ENCODE measurements around the gene KCNG4.
"Not testable (repeated sequence)": the region's sequence is repeated elsewhere in the genome, so short reads cannot be mapped to it uniquely, and the experiment has no call there.

The KCNG4 gene

GRCh38 chr16:84233748-84234147 lies 6.1 kb downstream of the KCNG4 start:
- DNase-seq = no peak

DNA sequence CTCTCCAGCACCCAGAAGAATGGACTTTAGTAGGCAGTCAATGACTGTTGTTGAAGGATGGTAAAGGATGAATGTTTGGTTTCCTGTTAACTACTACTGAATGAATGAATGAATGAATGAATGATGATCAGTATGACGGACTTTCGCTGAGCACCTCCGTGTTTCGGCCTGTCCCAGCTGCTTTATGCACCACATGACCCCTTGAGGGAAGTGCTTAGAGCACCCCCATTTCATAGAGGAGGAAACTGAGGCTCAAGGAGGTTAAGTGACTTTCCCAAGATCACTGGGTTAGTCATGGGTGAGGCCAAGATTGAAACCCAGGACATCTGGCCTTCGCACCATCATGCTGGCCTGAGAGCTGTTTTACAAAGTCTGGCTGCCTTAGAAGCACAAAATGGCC lies 6.8 kb downstream of the KCNG4 start:
- no peak for DNase-seq

DNA sequence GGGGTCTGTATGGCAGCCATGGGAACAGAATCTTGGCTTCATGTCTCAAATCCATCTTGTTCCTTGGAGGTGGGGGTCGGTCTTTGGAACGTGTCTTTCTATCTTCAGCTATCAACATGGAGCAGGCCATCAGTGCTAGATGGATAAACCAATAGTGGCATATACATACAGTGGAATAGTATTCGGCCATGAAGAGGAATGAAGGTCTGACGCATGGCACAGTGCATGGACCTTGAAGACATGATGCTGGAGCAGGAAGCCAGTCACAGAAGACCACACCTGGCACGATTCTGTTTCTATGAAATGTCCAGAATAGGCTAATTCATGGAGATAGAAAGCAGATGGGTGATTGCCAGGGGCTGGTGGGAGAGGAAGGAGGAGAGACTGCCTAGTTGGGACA lies 7.8 kb downstream of the KCNG4 start:
- no peak for DNase-seq

GRCh38 chr16:84229471-84229870 lies 10.3 kb downstream of the KCNG4 start:
- no peak for DNase-seq

GRCh38 chr16:84228256-84228838 lies 11.5 kb downstream of the KCNG4 start:
- no peak for DNase-seq

DNA sequence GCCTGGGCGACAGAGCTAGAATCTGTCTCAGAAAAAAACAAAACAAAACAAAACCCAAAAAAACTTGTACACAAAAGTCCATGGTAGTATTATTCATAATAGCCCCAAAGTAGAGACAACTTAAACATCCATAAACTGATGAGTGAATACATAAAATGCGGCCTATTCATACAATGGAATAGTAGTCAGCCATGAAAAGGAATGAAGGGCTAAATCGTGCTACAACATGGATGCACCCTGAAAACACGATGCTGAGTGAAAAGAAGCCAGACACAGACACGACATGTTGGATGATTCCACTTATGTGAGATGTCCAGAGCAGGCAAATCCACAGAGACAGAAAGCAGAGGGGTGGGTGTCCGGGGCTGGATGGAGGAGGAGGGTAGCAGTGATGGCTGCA lies 12.3 kb downstream of the KCNG4 start:
- no peak for DNase-seq

DNA sequence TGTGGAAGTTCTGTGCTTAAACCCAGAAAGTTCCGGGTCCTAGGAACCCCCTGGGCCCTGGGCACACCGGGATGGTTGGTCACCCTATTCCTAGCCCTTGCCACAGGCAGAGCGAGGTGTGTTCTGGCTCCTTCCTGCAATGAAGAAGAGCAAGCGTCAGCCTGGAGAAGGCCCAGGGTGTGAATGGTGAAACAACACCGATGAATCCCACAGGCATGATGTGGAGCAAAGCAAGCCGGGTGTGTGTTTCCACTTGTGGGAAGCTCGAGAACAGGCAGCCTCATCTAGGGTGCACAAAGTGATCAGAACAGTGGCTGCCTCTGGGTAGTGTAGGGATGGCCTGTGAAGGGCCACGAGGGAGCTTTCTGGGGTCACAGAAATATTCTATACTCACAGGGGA lies 13.8 kb downstream of the KCNG4 start:
- no peak for DNase-seq

DNA sequence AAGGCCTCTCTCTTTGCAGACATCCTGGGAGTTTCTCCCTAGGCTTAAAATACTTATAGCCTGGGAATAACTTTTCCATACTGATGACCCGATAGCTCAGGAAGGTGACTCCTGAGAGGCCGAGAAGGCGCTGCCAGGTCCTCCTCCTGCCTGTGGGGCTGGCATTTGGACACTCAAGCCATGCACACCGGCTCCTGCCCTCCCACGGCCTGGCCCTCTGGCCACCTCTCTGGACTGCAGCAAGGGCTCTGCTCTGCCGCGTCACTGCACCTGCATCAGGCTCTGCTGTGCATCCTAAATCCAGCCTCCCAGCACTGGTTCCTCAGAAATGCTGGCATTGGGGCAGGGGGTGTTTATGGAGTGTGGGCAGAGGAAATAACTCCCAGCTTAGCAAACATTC lies 14.2 kb downstream of the KCNG4 start:
- DNase-seq = no peak

DNA sequence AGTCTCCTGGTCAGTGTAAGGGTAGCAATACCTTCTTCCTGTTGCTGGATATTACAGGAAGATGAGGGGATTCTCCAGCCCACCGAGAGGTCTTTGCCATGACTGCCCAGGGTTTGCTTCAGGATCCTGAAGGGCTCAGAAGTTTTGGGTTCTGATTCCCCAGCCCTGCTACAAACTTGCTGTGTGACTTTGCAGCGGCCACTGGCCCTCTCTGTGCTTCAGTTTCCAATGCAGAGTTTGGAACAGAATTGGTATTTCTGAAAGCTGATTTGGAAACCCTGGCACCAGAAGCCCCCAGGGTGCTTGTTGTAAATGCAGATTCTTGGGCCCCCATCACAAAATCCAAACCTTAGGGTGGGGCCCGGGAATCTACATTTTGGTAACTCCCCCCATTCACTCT lies 14.7 kb downstream of the KCNG4 start:
- no peak for DNase-seq

DNA sequence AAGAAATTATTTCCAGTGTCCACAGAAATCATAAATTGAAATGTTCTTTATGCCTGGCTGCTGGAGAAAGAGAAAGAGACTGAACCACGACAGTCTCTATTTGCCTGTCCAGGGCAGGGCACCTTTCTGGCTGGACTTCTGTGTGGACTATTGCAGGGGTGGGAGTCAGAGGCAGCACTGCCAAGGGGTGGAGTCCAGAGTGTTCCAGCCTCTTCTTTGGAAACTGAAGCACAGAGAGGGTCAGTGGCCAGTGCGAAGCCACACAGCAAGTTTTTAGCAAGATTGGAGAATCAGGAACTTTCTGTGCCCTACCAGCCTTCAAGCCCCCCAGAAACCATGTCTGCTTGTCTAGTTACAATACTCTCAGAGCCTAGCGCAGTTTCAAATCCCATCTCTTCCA lies 15.3 kb downstream of the KCNG4 start:
- no peak for DNase-seq

DNA sequence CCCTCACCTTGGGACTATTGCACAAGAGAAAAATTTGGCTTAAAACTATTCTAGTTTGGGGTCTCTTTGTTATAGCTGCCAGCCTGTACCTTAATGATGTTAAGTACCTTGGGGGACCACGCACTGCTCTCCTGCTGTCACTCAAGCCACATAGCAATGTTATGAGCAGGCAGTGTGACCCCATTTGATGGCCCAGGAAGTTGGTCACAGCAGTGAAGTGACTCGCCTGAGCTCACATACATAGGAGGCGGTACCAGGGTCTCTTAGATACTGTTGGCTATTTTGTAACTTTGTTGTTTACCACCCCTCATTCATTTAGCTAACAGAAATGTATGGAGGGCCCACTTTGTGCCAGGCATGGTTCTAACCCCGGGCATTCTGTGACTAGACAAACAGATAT lies 16.4 kb downstream of the KCNG4 start:
- DNase-seq = no peak

- no peak for DNase-seq
Measured at GRCh38 chr16:84220851-84221250, 19.0 kb downstream of the KCNG4 start.

DNA sequence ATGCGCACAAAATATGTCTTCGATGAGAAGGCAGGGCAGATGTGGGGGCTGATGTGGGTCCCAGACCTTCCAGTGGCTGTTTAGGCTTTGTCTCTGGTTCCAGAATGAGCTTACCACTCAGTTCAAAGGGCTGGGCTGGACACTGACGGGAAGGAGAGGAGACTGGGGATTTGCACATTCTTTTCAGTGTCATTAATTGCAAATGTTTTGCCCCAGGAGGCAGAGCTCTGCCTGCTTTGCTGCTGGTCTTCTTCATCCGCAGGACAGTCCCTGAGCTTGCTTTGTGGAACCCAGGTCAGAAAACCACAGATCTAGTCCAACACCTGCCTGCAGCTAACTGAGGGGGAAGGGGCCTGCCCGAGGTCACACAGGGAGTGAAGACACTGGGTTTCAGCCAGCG lies 20.9 kb downstream of the KCNG4 start:
- DNase-seq = no peak

- DNase-seq = no peak
Measured at GRCh38 chr16:84218176-84218823, 21.5 kb downstream of the KCNG4 start.

DNA sequence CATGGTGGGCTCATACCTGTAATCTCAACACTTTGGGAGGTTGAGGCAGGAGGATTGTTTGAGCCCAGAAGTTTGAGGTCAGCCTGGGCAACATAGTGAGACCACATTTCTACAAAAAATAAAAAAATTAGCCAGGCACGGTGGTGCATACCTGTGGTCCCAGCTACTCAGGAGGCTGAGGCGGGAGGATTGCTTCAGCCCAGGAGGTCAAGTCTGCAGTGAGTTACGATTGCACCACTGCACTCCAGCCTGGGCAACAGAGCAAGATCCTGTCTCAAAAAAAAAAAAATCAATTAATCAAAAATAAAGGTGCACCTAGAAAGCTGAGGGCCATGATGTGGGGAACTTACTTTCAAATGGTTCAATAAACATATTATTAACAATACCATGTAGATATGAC lies 23.7 kb downstream of the KCNG4 start:
- not testable (repeated sequence) for DNase-seq

DNA sequence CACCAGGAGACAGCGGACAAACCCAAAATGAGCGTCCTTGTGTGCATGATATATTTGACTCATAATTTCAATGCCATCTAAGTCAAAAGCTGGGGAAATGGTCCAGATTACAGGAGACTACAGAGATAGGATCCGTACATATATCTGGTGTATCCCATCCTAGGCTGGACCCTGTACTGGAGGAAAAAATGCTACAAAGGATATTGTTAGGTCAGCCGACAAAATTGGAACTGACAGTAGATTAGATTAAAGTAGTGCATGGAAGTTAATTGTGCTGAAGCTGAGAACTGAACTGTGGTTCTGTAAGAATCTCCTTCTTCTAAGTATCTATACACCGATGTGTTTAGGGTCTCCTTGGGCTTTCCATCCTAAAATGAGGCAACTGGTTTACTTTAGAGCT lies 24.3 kb downstream of the KCNG4 start:
- no peak for DNase-seq

DNA sequence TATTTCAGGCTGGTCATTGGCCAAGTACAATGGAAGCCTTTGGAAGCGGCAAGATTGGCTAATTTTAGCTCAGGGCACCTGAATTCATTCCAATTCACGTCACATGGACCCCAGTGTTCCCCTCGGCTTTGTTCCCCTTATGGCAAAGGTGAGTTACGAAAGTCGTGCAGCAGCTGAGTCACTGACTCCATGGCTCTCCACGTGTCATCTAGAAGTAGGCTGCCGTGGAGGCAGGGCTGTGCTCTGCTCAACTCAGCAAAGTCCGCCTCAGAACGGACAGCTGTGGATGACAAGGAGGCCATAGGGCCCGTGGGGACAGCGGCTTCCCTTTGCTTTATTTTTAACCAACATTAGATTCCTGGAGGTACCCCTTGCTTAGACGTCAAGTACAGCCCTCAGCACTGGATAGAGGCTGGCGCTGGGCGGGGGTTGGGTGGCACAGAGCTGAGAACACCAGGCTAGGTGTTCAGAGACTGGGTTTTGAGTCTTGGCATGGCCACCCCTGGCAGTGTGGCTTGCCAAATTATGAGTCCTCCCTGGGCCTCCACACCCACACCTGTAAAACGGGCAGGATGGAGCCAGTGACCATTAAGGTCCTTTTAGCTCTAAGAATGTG lies 25.3 kb downstream of the KCNG4 start:
- no peak for DNase-seq

- no peak for DNase-seq
Measured at GRCh38 chr16:84212631-84213030, 27.2 kb downstream of the KCNG4 start.

- DNase-seq = no peak
Measured at GRCh38 chr16:84212154-84212553, 27.7 kb downstream of the KCNG4 start.

DNA sequence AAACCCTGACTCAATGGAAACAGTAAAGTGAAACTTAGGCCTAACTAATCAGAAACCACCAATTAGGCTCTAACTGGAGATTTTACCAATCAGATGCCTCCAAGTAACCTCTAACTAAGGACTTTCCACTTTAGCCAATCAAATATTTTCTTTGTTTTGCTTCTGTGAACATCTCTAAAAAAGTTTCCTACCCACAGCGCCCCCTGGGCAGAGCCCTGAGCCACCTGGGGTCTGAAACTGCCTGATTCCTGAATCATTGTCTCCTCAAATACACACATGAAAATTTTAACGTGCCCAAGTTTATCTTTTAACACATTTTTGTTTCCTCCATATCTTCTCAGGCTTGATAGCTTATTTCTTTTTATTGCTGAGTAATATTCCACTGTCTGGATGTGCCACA lies 29.8 kb downstream of the KCNG4 start:
- DNase-seq = no peak

DNA sequence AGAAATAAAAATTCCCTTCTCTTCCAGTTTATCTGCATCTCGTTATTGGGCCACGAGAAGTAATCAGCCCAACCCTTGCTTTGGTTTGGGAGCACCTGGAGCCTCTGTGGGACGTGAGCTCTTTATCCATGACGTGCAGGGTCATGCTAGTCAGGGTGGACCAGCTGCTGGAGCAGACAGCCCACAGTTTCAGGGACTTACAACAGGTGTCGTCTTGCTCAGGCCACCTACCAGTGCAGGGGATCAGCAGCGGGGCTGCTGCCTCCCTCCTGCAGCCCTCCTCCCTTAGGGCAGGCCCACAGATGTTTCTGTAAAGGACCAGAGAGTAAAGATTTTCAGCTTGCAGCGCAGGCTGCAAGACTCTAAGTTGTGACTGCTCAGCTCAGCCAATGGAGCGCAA lies 31.9 kb downstream of the KCNG4 start:
- no peak for DNase-seq

DNA sequence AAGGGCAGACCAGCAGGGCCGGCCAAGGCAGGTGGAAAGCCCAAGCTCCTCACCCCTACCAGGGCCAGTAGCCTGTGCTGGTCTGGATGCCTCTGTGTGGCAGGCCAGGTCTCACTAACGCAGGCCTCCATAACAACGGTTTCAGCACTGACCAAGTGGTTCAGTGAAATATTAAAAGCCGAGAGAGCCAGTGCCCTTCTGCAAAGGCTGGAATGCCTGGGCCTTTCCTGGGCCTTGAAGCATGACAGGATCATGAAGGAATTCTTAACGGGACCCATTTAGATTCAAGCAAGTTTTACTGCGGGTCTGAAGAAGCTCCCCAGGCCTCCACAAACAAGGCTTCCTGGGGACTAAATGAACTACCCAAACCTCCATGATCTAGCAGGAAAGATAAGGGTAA lies 32.6 kb downstream of the KCNG4 start:
- DNase-seq = no peak

- DNase-seq = no peak
Measured at GRCh38 chr16:84205976-84206691, 33.7 kb downstream of the KCNG4 start.

DNA sequence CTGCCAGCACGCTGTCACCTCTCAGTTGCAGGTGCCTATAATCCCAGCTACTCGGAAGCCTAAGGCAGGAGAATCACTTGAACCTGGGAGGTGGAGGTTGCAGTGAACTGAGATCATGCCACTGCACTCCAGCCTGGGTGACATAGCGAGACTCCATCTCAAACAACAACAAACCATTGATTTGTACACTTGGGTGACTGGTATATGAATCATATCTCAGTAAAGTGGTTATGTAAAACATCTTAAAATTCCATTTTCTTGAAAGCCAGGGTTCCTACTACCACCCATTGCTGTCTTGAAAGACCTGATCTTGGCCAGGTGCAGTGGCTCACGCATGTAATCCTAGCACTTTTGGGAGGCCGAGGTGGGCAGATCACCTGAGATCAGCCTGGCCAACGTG lies 34.7 kb downstream of the KCNG4 start:
- DNase-seq = not testable (repeated sequence)

Measured in activated CD4-positive, alpha-beta T cell treated with anti-CD3 and anti-CD28 coated beads, Interleukin-2, amount 50 U/mL, for 16 hours (primary cell).